NOMO-1 (cell line): ENCODE results near the gene CLCA2.

ENCODE experiments used
- DNase-seq, 2 experiments: peaks; one replicate each; lab custom pipeline; 2025; ENCODE audit not compliant: unreplicated experiment in 2 of 2; lab: John Stamatoyannopoulos, UW

Gene CLCA2

DNA sequence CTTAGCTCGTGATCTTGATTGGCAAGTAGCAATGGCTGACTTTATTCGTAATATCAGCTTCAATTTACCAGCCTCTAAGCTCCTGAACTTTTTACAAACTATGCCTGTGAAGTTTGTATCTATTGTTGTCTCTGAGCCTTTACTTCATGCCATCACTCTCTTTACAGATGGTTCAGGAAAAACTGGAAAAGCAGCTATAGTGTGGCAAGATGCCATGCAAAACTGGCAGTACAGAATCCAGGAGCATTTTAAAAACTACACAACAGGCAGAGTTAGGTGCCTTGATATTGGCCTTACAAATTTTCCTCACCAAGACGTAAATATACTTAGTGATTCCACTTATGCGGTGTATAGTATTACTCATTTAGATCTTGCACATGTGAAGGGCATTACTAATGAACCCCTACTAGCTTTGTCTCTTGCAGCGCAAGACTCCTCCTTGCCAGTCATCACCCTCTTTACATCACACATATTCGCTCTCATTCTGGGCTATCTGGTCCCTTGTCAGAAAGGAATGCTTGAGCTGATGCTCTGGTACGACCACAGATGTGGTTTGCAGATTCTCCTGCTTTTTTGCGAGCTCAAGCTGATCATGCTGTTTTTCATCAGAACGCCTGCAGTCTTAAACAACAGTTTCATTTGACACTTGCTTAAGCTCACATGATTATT is 81.1 kb downstream of the CLCA2 start:
- DNase-seq = no peak

GRCh38 chr1:86505564-86505902 is 81.6 kb downstream of the CLCA2 start:
- no peak for DNase-seq
